GM21619 (cell line): ENCODE results near the gene RPAP2.

Experiments used
- ATAC-seq: cut with Tn5 transposase; IDR thresholded peaks from one replicate; pipeline ENCODE4 v1.9.1; 2021; ENCODE audit not compliant: unreplicated experiment

The RPAP2 gene

DNA sequence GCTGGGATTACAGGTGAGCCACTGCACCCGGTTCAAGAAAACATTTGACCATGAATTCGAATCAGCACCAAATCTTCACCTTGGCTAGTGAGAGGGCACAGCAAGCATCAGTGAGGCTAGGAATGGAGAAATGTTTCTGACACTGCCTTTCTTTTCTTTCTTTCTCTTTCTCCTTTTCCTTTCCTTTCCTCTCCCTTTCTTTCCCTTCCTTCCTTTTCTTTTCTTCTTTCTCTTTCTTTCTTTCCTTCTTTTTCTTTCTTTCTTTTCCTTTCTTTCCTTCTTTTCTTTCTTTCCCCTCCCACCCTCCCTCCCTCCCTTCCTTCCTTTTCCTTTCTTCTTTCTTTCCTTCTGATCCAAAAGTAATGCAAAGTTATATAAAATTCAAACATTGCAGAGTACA lies 147.0 kb downstream of the RPAP2 start:
- no peak for ATAC-seq

- no peak for ATAC-seq
Measured at GRCh38 chr1:92446546-92446945, 147.7 kb downstream of the RPAP2 start.

DNA sequence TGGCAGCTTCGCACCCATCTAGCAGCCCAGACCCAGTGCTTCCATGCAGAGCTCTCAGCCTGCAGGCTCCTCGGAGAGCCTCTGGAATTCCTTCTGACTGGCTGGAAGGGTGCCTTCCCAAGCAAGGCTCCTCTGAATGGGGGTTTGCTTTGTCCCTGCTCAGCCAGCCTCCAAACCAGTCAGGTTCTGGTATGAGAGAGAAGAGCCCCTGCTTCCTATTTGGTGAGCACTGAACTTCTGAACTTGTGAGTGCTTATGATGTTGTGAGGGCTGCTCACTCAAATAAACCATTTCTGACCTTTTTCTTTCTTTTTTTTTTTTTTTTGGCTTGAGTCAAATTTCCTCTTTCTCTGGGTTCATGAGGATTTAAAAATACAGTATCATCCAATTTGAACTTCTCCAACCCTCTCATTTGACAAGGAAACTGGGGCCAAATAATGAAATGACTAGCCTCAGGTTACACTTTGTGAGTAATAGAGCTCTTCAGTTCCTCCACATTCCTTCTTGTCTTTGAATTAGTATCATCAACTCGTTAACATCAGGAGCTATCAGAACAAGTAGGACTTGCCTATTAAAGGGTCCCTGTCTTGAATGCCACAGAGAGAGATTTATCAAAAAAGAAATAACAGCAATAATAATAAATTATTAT lies 148.3 kb downstream of the RPAP2 start:
- ATAC-seq: no peak

- ATAC-seq: no peak
Measured at GRCh38 chr1:92447976-92448375, 149.1 kb downstream of the RPAP2 start.
